ENCODE data around the gene INPP4B.

DNA sequence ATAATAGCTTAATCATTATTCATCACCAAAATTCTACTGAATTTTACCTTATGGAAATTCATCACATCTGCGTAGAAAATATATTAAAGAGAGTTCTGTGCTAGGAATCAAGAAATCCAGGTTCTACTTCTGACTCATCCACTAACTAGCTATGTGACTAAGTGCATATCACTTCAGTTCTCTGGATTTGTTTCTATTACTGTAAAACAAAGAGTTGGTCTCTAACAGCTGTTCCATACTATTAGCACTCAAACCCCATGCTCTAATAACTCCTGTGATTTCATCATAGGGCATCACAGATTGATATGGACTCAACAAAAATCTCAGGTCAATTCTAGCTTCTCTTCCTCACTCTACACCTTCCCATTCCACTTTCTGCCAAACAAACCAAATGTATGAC, 572.0 kb downstream of the INPP4B start:
- TF ChIP-seq CTCF (IDR thresholded peaks at IDR 0.05), result no peak
- no peak for TF ChIP-seq POLR2A (IDR thresholded peaks at IDR 0.05)

Measured in uterus (tissue), 2 donors.